Measurements from ENCODE around the gene EFCAB11. TPM values are rescaled to one million over a fixed set of nuclear protein-coding genes. Genes with fewer than 3 reads are reported as not detected.

Gene EFCAB11
- total RNA-seq, 4 donors from 2014 or later, result 3.2 to 5.1 (median 3.7) TPM

- no peaks in the 10 kb centered on the region for H3K9me3 ChIP-seq
- no peak overlapping the region for H3K27ac ChIP-seq
- H3K4me3 ChIP-seq, result no peak overlapping the region
- no peak for TF ChIP-seq POLR2AphosphoS5 (IDR thresholded peaks at IDR 0.05)
- no peak for TF ChIP-seq EP300 (IDR thresholded peaks at IDR 0.05)
- TF ChIP-seq CTCF (IDR thresholded peaks at IDR 0.05), result no peak
- TF ChIP-seq POLR2A (IDR thresholded peaks at IDR 0.05), result no peak
- H3K4me1 ChIP-seq, result no peaks in the 10 kb centered on the region
- H3K27me3 ChIP-seq, result no peaks in the 10 kb centered on the region
- no peaks in the 10 kb centered on the region for H3K36me3 ChIP-seq
- no peak for DNase-seq (ENCODE audit: low spot score in 2 of 2)
- WGBS, result 45% methylated on average over 3 of the region's 3 CpGs
These were observed 187.4 kb downstream of the EFCAB11 start for GRCh38 chr14:89767131-89767530.

GRCh38 chr14:89765346-89765745 lies 189.2 kb downstream of the EFCAB11 start:
- Histone ChIP-seq H3K9me3 (no peaks in the 10 kb centered on the region), H3K4me1 (no peaks in the 10 kb centered on the region), H3K4me3 (no peak overlapping the region), H3K27ac (no peak overlapping the region), H3K27me3 (no peaks in the 10 kb centered on the region), H3K36me3 (no peaks in the 10 kb centered on the region)
- no peak for DNase-seq (ENCODE audit: low spot score in 2 of 2)
- WGBS, result 32% methylated on average over 3 of the region's 3 CpGs
- TF ChIP-seq POLR2A (IDR thresholded peaks at IDR 0.05) (no peak), POLR2AphosphoS5 (IDR thresholded peaks at IDR 0.05) (no peak), EP300 (IDR thresholded peaks at IDR 0.05) (no peak), CTCF (IDR thresholded peaks at IDR 0.05) (no peak)

- Histone ChIP-seq H3K36me3 (no peaks in the 10 kb centered on the region), H3K9me3 (no peaks in the 10 kb centered on the region), H3K27me3 (no peaks in the 10 kb centered on the region), H3K4me3 (no peak overlapping the region), H3K4me1 (no peaks in the 10 kb centered on the region), H3K27ac (no peak overlapping the region)
- TF ChIP-seq EP300 (IDR thresholded peaks at IDR 0.05) (no peak), POLR2A (IDR thresholded peaks at IDR 0.05) (no peak), CTCF (IDR thresholded peaks at IDR 0.05) (no peak), POLR2AphosphoS5 (IDR thresholded peaks at IDR 0.05) (no peak)
- 79% methylated on average over 7 of the region's 7 CpGs for WGBS
- no peak for DNase-seq (ENCODE audit: low spot score in 2 of 2)
These were observed 194.4 kb downstream of the EFCAB11 start for GRCh38 chr14:89760086-89760485.

- no peaks in the 10 kb centered on the region for H3K9me3 ChIP-seq
- no peak overlapping the region for H3K4me3 ChIP-seq
- DNase-seq (ENCODE audit: low spot score in 2 of 2), result no peak
- 73% methylated on average over 5 of the region's 5 CpGs for WGBS
- H3K27me3 ChIP-seq, result no peaks in the 10 kb centered on the region
- H3K36me3 ChIP-seq, result no peaks in the 10 kb centered on the region
- no peaks in the 10 kb centered on the region for H3K4me1 ChIP-seq
- H3K27ac ChIP-seq, result no peak overlapping the region
- no peak for TF ChIP-seq EP300 (IDR thresholded peaks at IDR 0.05)
- TF ChIP-seq POLR2A (IDR thresholded peaks at IDR 0.05), result no peak
- TF ChIP-seq CTCF (IDR thresholded peaks at IDR 0.05), result no peak
- no peak for TF ChIP-seq POLR2AphosphoS5 (IDR thresholded peaks at IDR 0.05)
These were observed 197.1 kb downstream of the EFCAB11 start for GRCh38 chr14:89757313-89757939.

GRCh38 chr14:89755816-89756215 lies 198.7 kb downstream of the EFCAB11 start:
- WGBS, result 62% methylated on average over 3 of the region's 4 CpGs
- Histone ChIP-seq H3K27me3 (no peaks in the 10 kb centered on the region), H3K27ac (no peak overlapping the region), H3K9me3 (no peaks in the 10 kb centered on the region), H3K36me3 (no peaks in the 10 kb centered on the region), H3K4me1 (peaks cover 6% of the 10 kb centered on the region), H3K4me3 (no peak overlapping the region)
- DNase-seq (ENCODE audit: low spot score in 2 of 2), result no peak
- TF ChIP-seq POLR2AphosphoS5 (IDR thresholded peaks at IDR 0.05) (no peak), EP300 (IDR thresholded peaks at IDR 0.05) (no peak), CTCF (IDR thresholded peaks at IDR 0.05) (no peak), POLR2A (IDR thresholded peaks at IDR 0.05) (no peak)
